ENCODE measurements around the gene ITCH. TPM values are rescaled to one million over a fixed set of nuclear protein-coding genes. Genes with fewer than 3 reads are reported as not detected.
"Not testable (repeated sequence)": the region's sequence is repeated elsewhere in the genome, so short reads cannot be mapped to it uniquely, and the experiment has no call there.

The ITCH gene
- total and polyA plus RNA-seq, 12 donors, result 6.7 to 47.5 (median 39.1) TPM

- Histone ChIP-seq H3K27ac (no peak overlapping the region), H3K27me3 (no peaks in the 10 kb centered on the region), H3K9me3 (no peaks in the 10 kb centered on the region), H3K36me3 (no peaks in the 10 kb centered on the region), H3K4me3 (no peak overlapping the region), H3K4me1 (no peaks in the 10 kb centered on the region)
- intact Hi-C loops (cut with DNase I), result no loop called here
- ATAC-seq (no peak), DNase-seq (no peak)
- no peak for TF ChIP-seq CTCF (IDR thresholded peaks at IDR 0.05)
- 75 to 83% methylated on average over 10 of the region's 10 CpGs for WGBS, 2 donors
Measured at GRCh38 chr20:34343458-34344211, 19.4 kb upstream of the ITCH start.

GRCh38 chr20:34344238-34344637 is 18.8 kb upstream of the ITCH start:
- no peak overlapping the region for H3K27ac ChIP-seq
- H3K36me3 ChIP-seq, result no peaks in the 10 kb centered on the region
- ATAC-seq (no peak), DNase-seq (no peak)
- H3K9me3 ChIP-seq, result no peaks in the 10 kb centered on the region
- 83 to 85% methylated on average over 5 of the region's 5 CpGs for WGBS, 2 donors
- H3K4me3 ChIP-seq, result no peak overlapping the region
- H3K27me3 ChIP-seq, result no peaks in the 10 kb centered on the region
- TF ChIP-seq CTCF (IDR thresholded peaks at IDR 0.05), result no peak
- no peaks in the 10 kb centered on the region for H3K4me1 ChIP-seq
- intact Hi-C loops (cut with DNase I), result no loop called here

- H3K27me3 ChIP-seq, result no peaks in the 10 kb centered on the region
- H3K27ac ChIP-seq, result no peak overlapping the region
- intact Hi-C loops (cut with DNase I), result no loop called here
- DNase-seq (no peak), ATAC-seq (no peak)
- H3K9me3 ChIP-seq, result no peaks in the 10 kb centered on the region
- 91 to 95% methylated on average over 6 of the region's 6 CpGs for WGBS, 2 donors
- no peaks in the 10 kb centered on the region for H3K36me3 ChIP-seq
- TF ChIP-seq CTCF (IDR thresholded peaks at IDR 0.05), result no peak
- no peaks in the 10 kb centered on the region for H3K4me1 ChIP-seq
- H3K4me3 ChIP-seq, result no peak overlapping the region
Measured at GRCh38 chr20:34345402-34345736, 17.7 kb upstream of the ITCH start.

- H3K36me3 ChIP-seq; intact Hi-C loops (cut with DNase I); H3K27me3 ChIP-seq; H3K9me3 ChIP-seq; DNase-seq; ATAC-seq; H3K4me1 ChIP-seq; H3K4me3 ChIP-seq; H3K27ac ChIP-seq: not testable (repeated sequence)
- WGBS, 2 donors, result 80 to 87% methylated on average over 9 to 10 of the region's 10 CpGs
Measured at GRCh38 chr20:34345839-34346532, 17.1 kb upstream of the ITCH start.

- intact Hi-C loops (cut with DNase I); H3K27ac ChIP-seq; H3K9me3 ChIP-seq; H3K4me3 ChIP-seq; DNase-seq; ATAC-seq; H3K4me1 ChIP-seq; H3K36me3 ChIP-seq; H3K27me3 ChIP-seq: not testable (repeated sequence)
- 95 to 96% methylated on average over 9 of the region's 9 CpGs for WGBS, 2 donors
Measured at GRCh38 chr20:34346533-34346865, 16.6 kb upstream of the ITCH start.
